A549 (cell line): Measurements from ENCODE around the gene FHIT. TPM values are rescaled to one million over a fixed set of nuclear protein-coding genes. Genes with fewer than 3 reads are reported as not detected.

ENCODE experiments used
- ATAC-seq, 2 experiments: fragments of 200-7000 bp in 1 of 2; fragments of >200 bp in 1 of 2; cut with Nextera tagmentation in 1 of 2; cut with Tn5 transposase in 1 of 2; 3 replicates each; pipeline versions ENCODE4 v1.8.0 to v1.9.1; 2018 to 2020; ENCODE audit warnings: mild to moderate bottlenecking in 1 of 2, moderate library complexity in 1 of 2
- CTCF ChIA-PET: fragments of 300-600 bp; sonication (Branson Sonifier 250); formaldehyde crosslinking; extraction: SDS; loops from one replicate; lab custom pipeline; 2021; ENCODE audit warnings: antibody characterized with exemption, inconsistent platforms; lab: Yijun Ruan, JAX
- POLR2A ChIA-PET: fragments of 350-600 bp; formaldehyde crosslinking; extraction: SDS; loops from one replicate; lab custom pipeline; 2021; ENCODE audit warnings: antibody characterized with exemption, inconsistent platforms; lab: Yijun Ruan, JAX
- DNase-seq, 2 experiments: peaks; one replicate each; pipeline versions ENCODE4 v3.0.0 to v3.0.0-alpha.2; 2011 to 2016; ENCODE audit warnings: low read depth in 1 of 2, low spot score in 1 of 2
- FAIRE-seq: peaks from 2 replicates; lab custom pipeline; 2011; peaks lifted over from hg19 to GRCh38; lab: Jason Lieb, UNC
- H3K27ac ChIP-seq, 2 experiments: fragments of >200 bp; sonication (Bioruptor Twin); formaldehyde crosslinking; 3 replicates each; pipeline ENCODE4 v1.5.1; 2016 to 2017
- H3K4me1 ChIP-seq: fragments of >200 bp; sonication (Bioruptor Twin); formaldehyde crosslinking; 3 replicates; pipeline ENCODE4 v1.6.1; 2016
- H3K4me2 ChIP-seq: fragments of >200 bp; sonication (Bioruptor Twin); formaldehyde crosslinking; 3 replicates; pipeline ENCODE4 v1.6.1; 2016
- H3K4me3 ChIP-seq: fragments of >200 bp; sonication (Bioruptor Twin); formaldehyde crosslinking; 3 replicates; pipeline ENCODE4 v1.5.1; 2016
- H3K9me3 ChIP-seq: fragments of >200 bp; sonication (Bioruptor Twin); formaldehyde crosslinking; 3 replicates; pipeline ENCODE4 v1.6.1; 2016
- ATOH8 ChIP-seq: fragments of 250-450 bp; sonication (Bioruptor Pico); IDR thresholded peaks from 2 replicates; pipeline ENCODE4 v1.5.0; 2020; ENCODE audit warnings: low read depth, mild to moderate bottlenecking, moderate library complexity
- CTCF ChIP-seq: fragments of >200 bp; sonication (Bioruptor Twin); formaldehyde crosslinking; IDR thresholded peaks from 3 replicates; pipeline ENCODE4 v1.5.1; 2016
- E2F6 ChIP-seq: IDR thresholded peaks from 2 replicates; pipeline ENCODE4 v1.6.1; 2012; ENCODE audit warnings: low read depth, borderline replicate concordance
- EHMT2 ChIP-seq: fragments of 200-600 bp; sonication (generic); IDR thresholded peaks from 2 replicates; pipeline ENCODE4 v1.6.1; 2016; ENCODE audit warnings: antibody characterized with exemption, low read depth, mild to moderate bottlenecking, moderate library complexity
- MAFK ChIP-seq: fragments of 450-650 bp; IDR thresholded peaks from 2 replicates; pipeline ENCODE4 v1.6.1; 2014; ENCODE audit not compliant: partially characterized antibody
- MAX ChIP-seq: IDR thresholded peaks from 2 replicates; pipeline ENCODE4 v1.6.1; 2012
- MAZ ChIP-seq: fragments of 150-350 bp; IDR thresholded peaks from 2 replicates; pipeline ENCODE4 v1.6.1; 2014; ENCODE audit warnings: antibody characterized with exemption, low read depth, low read length, borderline replicate concordance
- MYC ChIP-seq: IDR thresholded peaks from 2 replicates; pipeline ENCODE4 v1.6.1; 2012; ENCODE audit warnings: mild to moderate bottlenecking, inconsistent platforms, low read length, improper control_type of control experiment, borderline replicate concordance
- NFE2L2 ChIP-seq: fragments of 150-350 bp; conservative IDR thresholded peaks from 2 replicates; pipeline ENCODE4 v1.6.1; 2014; ENCODE audit warnings: low read length
- NPAS2 ChIP-seq: fragments of 250-450 bp; sonication (Bioruptor Pico); IDR thresholded peaks from 2 replicates; pipeline ENCODE4 v1.8.0; 2022; ENCODE audit warnings: mild to moderate bottlenecking, moderate library complexity, borderline replicate concordance
- PBX3 ChIP-seq: IDR thresholded peaks from 2 replicates; pipeline ENCODE4 v1.6.1; 2012
- RAD21 ChIP-seq, 2 experiments: fragments of >200 bp in 1 of 2; sonication (Bioruptor Twin) in 1 of 2; formaldehyde crosslinking in 1 of 2; IDR thresholded peaks in 1 of 2; conservative IDR thresholded peaks in 1 of 2; 2 replicates in 1 of 2; 3 replicates in 1 of 2; pipeline ENCODE4 v1.6.1; 2012 to 2018; ENCODE audit warnings: inconsistent platforms in 1 of 2
- REST ChIP-seq: fragments of 200-600 bp; sonication (generic); IDR thresholded peaks from 2 replicates; pipeline ENCODE4 v1.6.1; 2016; ENCODE audit warnings: antibody characterized with exemption, mild to moderate bottlenecking, moderate library complexity
- TFCP2L1 ChIP-seq: fragments of 250-450 bp; sonication (Bioruptor Pico); IDR thresholded peaks from 2 replicates; pipeline ENCODE4 v1.5.0; 2021; ENCODE audit warnings: mild to moderate bottlenecking
- USF2 ChIP-seq: fragments of 450-650 bp; IDR thresholded peaks from 2 replicates; pipeline ENCODE4 v1.6.1; 2014; ENCODE audit warnings: antibody characterized with exemption
- whole genome bisulfite sequencing: methylation state at CpG from one replicate; pipeline ENCODE4 v1.1.6; 2017; ENCODE audit errors: missing lambda C conversion rate; 5-methylcytosine and 5-hydroxymethylcytosine counted together
- polyA minus RNA-seq: library from RNA; depleted of rRNA, polyadenylated mRNA; stranded (reverse); fragments of >200 nt; gene quantifications from 2 replicates; pipeline ENCODE4 v1.2.3, GENCODE V29; 2011; rRNA and poly(A)+ RNA removed
- polyA plus RNA-seq, 4 experiments: library from polyadenylated mRNA; depleted of rRNA in 3 of 4; stranded (reverse); fragments of >200 nt; fragmentation: RNase III in 1 of 4; extraction: RNeasy Plus Mini Kit Qiagen cat#74134 plus additional on column Dnase treatment in 1 of 4; gene quantifications; 2 replicates in 3 of 4; 3 replicates in 1 of 4; pipeline ENCODE4 v1.2.3, GENCODE V29; 2011 to 2017

The FHIT gene
- polyA plus RNA-seq (2011; rRNA removed): 0.70 and 0.92 TPM in 2 replicates
- polyA plus RNA-seq (2012; cell fraction: cytosol; rRNA removed): 0.17 and 0.23 TPM in 2 replicates
- 0.12 and 0.13 TPM in 2 replicates for polyA plus RNA-seq (2012; cell fraction: nucleus; rRNA removed)
- 0.76 to 2.8 TPM (median 0.92 TPM) in 3 replicates for polyA plus RNA-seq (2017; fragmentation: RNase III; extraction: RNeasy Plus Mini Kit Qiagen cat#74134 plus additional on column Dnase treatment)
- polyA minus RNA-seq: 1.4 and 1.6 TPM in 2 replicates

- no peak for TF ChIP-seq TFCP2L1
- TF ChIP-seq E2F6: peak; percentile 68; the same call in 1 of the 2 replicates
- TF ChIP-seq NPAS2 (CRISPR knock-in tag): no peak
- TF ChIP-seq PBX3: peak; percentile 96
- no peak for TF ChIP-seq REST
- no peak for TF ChIP-seq MAZ
- peak; percentile 16; the same call in 1 of the 2 replicates for TF ChIP-seq MAX
- Histone ChIP-seq H3K4me3 (peak within 1 kb of the TSS; percentile 84), H3K4me1 (0 out of 3 replicates have a peak, but pooled peaks cover 9% of the 10 kb centered on the region), H3K4me2 (peak within 1 kb of the TSS; percentile 89), H3K27ac (peak within 1 kb of the TSS; percentile 69 to 87), H3K9me3 (no peaks in the 10 kb centered on the region)
- CTCF ChIA-PET: no interaction called here
- under 1% methylated on average over 32 of the region's 41 CpGs for WGBS
- no peak for FAIRE-seq
- POLR2A ChIA-PET: interaction anchor here (0.6 kb wide), 1 partner anchor 309 kb away, joined by 3 read pairs; no protein-coding TSS in a partner anchor
- peak; percentile 97 to 100 for ATAC-seq
- DNase-seq: peak; percentile 78 to 89
These were observed at the start of gene FHIT for GRCh38 chr3:61251174-61251972. Gene FHIT, minus strand, starts transcription at chr3:61251452.

- no peak overlapping the region for H3K27ac ChIP-seq
- H3K9me3 ChIP-seq: no peaks in the 10 kb centered on the region
- DNase-seq (no peak), ATAC-seq (no peak), FAIRE-seq (no peak)
- CTCF ChIA-PET: interaction anchor here (0.7 kb wide), 1 partner anchor 11 kb away, joined by 3 read pairs; no protein-coding TSS in a partner anchor
- no peaks in the 10 kb centered on the region for H3K4me1 ChIP-seq
- no peak overlapping the region for H3K4me2 ChIP-seq
- 26% methylated on average over 2 of the region's 2 CpGs for WGBS
- TF ChIP-seq MAFK (no peak), RAD21 (conservative IDR thresholded peaks at IDR 0.05 in 1 of 2, IDR thresholded peaks at IDR 0.05 in 1 of 2) (no peak), NPAS2 (CRISPR knock-in tag) (no peak), MYC (no peak), EHMT2 (no peak), MAZ (no peak), MAX (no peak), NFE2L2 (no peak), USF2 (no peak), CTCF (no peak), ATOH8 (no peak)
- POLR2A ChIA-PET: no interaction called here
- H3K4me3 ChIP-seq: no peak overlapping the region
These were observed 49.5 kb upstream of the FHIT start for GRCh38 chr3:61300786-61301185.
